Astrocyte of the spinal cord (primary cell): ENCODE results near the gene YWHAQ.
"Not testable (repeated sequence)": the region's sequence is repeated elsewhere in the genome, so short reads cannot be mapped to it uniquely, and the experiment has no call there.

Experiments used
- DNase-seq: peaks from one replicate; pipeline ENCODE4 v3.0.0; 2011; ENCODE audit warnings: low read depth, low spot score
- H3K4me3 ChIP-seq: 2 replicates; pipeline ENCODE4 v1.5.1; 2011; ENCODE audit warnings: low read depth, mild to moderate bottlenecking, low read length, moderate library complexity
- in situ Hi-C: cut with HindIII; loops from 2 replicates; pipeline ENCODE4 v1.10.0; 2017; ENCODE audit warnings: low sequenced_read_pairs
- TF ChIP-seq, protein P1 (sequence below): IDR thresholded peaks from 2 replicates; pipeline ENCODE4 v1.5.1; 2012; ENCODE audit warnings: low read depth, mild to moderate bottlenecking, low read length, inconsistent platforms

The YWHAQ gene

GRCh38 chr2:9629222-9630116 is 1.3 kb downstream of the YWHAQ start:
- peak; percentile 52 for DNase-seq
- in situ Hi-C loops, result loop anchor here (5.0 kb wide), 1 partner anchor 33 kb away; no protein-coding TSS in a partner anchor
- H3K4me3 ChIP-seq, result peak overlapping the region; percentile 88
- TF ChIP-seq, protein P1, sequence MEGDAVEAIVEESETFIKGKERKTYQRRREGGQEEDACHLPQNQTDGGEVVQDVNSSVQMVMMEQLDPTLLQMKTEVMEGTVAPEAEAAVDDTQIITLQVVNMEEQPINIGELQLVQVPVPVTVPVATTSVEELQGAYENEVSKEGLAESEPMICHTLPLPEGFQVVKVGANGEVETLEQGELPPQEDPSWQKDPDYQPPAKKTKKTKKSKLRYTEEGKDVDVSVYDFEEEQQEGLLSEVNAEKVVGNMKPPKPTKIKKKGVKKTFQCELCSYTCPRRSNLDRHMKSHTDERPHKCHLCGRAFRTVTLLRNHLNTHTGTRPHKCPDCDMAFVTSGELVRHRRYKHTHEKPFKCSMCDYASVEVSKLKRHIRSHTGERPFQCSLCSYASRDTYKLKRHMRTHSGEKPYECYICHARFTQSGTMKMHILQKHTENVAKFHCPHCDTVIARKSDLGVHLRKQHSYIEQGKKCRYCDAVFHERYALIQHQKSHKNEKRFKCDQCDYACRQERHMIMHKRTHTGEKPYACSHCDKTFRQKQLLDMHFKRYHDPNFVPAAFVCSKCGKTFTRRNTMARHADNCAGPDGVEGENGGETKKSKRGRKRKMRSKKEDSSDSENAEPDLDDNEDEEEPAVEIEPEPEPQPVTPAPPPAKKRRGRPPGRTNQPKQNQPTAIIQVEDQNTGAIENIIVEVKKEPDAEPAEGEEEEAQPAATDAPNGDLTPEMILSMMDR, result no peak

- no peak for DNase-seq
- H3K4me3 ChIP-seq, result no peak overlapping the region
- TF ChIP-seq, protein P1, result no peak
- in situ Hi-C loops, result loop anchor here (5.0 kb wide), 1 partner anchor 35 kb away; no protein-coding TSS in a partner anchor
Measured at GRCh38 chr2:9627310-9627709, 3.5 kb downstream of the YWHAQ start.

- DNase-seq, result no peak
- H3K4me3 ChIP-seq, result no peak overlapping the region
- in situ Hi-C loops, result no loop called here
- TF ChIP-seq, protein P1, result no peak
Measured at GRCh38 chr2:9623151-9623550, 7.6 kb downstream of the YWHAQ start.

DNA sequence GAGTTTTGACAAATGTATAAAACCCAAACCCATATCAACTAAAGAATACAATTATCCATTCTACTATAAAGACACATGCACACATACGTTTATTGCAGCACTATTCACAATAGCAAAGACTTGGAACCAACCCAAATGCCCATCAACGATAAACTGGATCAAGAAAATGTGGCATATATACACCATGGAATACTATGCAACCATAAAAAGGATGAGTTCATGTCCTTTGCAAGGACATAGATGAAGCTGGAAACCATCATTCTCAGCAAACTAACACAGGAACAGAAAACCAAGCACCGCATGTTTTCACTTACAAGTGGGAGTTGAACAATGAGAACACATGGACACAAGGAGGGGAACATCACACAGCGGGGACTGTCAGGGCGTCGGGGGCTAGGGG is 9.1 kb downstream of the YWHAQ start:
- DNase-seq, H3K4me3 ChIP-seq, in situ Hi-C loops: not testable (repeated sequence)

GRCh38 chr2:9618410-9618809 is 12.4 kb downstream of the YWHAQ start:
- no peak for DNase-seq
- TF ChIP-seq, protein P1, result no peak
- H3K4me3 ChIP-seq, result no peak overlapping the region
- in situ Hi-C loops, result no loop called here

DNA sequence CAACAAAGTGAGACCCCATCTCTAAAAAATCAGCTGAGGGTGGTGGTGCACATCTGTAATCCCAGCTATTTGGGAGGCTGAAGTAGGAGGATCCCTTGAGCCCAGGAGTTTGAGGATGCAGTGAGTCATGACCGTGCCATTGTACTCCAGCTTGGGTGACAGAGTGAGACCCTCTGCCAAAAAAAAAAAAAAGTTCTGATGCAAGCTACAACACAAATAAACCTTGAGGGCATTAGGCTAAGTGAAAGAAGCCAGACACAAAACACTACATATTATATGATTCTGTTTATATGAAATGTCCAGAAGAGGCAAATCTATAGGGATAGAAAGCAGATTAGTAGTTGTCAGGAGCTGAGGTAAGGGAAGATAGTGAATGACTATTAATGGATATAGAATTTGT is 13.0 kb downstream of the YWHAQ start:
- TF ChIP-seq, protein P1, result no peak
- in situ Hi-C loops, result no loop called here
- H3K4me3 ChIP-seq, result no peak overlapping the region
- DNase-seq, result no peak

DNA sequence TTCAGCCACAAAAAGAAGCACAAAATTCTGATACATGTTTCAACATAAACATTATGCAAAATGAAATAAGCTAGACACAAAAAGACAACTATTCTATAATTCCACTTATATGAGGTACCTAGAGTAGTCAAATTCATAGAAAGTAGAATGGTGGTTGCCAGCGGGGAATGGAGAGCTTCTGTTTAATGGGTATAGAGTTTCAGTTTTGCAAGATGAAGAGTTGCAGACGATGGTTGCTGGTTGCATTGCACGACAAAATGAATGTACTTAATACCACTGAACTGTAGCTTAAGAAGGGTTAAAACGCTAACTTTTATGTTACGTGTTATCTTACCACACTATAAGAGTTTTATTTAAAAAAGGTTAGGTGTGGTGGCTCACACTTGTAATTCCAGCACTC is 13.5 kb downstream of the YWHAQ start:
- in situ Hi-C loops, result no loop called here
- no peak for DNase-seq
- H3K4me3 ChIP-seq, result no peak overlapping the region
- TF ChIP-seq, protein P1, result no peak
